ENCODE results near the gene PAM.

PAM gene

GRCh38 chr5:102754767-102755431, at the start of gene PAM:
TSS of gene PAM (plus strand) at chr5:102755305. CDS start at chr5:102866196, 110,891 bp downstream.
- DNase-seq (ENCODE audit: low read depth, low spot score): no peak

DNA sequence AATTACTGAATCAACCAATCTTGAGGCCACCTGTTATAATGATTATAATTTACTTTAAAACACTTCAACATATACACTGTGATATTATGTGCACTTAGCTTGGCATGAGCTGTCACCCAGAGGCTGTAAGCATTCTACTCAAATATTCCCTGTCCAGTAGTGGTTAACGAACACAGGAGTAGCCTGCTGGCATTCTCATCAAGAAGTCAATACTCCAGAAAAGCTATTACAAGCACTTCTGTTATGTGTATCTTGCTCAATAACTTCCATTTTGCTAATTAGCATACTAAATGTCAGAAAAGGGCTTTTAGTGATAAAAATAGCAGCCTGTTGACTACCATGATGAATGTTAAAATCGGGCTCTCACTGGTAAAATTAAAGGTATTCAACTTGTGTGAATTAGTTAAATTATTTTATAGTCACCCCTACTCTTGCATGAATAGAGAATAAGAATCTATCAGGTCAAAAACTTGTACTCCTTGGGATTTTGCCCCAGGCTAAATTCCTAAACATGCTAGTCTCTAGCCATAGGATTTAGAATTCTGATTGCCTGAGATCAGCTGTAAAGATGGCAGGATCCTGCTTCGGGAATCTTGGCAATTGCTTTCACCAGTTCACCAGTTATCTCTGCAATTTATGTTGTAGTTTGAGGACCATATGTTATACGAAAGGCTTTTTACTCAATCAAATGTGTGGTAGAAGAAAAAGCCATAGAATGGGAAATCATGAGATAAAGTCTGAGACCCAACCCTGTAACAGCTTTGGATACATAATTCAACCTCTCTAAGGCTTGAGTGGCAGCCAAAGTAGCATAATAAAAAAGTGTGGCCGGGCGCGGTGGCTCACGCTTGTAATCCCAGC, 43.4 kb upstream of the PAM start:
- no peak for DNase-seq (ENCODE audit: low read depth, low spot score)

DNA sequence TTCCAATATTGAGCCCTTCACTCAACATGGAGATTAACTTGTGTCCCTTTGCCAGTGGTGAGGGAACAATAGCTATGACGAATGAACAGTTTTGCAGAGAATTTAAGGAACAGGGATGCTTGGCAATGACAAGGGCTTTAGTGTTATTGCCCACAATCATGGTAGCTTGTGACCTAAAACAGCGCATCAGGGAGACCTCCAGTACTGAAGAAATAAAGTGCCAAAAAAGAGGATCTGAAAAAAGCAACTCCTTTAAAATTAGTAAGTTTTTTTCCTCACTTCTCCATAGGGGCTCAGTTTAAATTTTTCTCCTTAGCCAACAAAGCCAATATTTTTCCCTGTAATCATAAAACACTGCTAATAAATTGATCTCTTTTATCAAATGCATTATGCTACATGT, 41.8 kb upstream of the PAM start:
- no peak for DNase-seq (ENCODE audit: low read depth, low spot score)

DNA sequence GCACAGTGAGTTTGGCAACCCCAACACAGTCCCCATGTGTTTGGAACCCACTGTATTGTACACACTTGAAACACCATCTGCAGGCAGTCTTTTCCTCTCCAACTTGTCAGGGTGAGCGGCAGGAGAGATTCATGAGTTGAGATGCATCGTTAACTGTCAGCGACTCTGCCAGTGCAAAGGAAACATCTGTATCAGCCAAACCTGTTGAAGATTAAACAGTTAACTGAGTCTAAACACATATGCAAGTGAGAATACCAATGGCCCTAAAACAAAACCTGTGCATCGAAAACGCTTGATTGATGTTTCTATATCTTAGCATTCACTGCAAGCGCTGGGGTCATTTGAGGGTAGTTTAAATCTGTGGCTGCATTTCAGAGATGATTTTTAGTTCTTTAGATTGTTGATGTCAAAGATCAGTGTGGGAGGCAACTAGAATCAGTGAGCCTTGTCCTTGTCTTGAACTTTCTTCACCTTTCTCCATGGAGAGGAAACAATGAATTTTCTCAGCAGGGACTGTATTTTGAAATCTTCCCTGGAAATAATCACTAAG, 41.3 kb upstream of the PAM start:
- no peak for DNase-seq (ENCODE audit: low read depth, low spot score)

DNA sequence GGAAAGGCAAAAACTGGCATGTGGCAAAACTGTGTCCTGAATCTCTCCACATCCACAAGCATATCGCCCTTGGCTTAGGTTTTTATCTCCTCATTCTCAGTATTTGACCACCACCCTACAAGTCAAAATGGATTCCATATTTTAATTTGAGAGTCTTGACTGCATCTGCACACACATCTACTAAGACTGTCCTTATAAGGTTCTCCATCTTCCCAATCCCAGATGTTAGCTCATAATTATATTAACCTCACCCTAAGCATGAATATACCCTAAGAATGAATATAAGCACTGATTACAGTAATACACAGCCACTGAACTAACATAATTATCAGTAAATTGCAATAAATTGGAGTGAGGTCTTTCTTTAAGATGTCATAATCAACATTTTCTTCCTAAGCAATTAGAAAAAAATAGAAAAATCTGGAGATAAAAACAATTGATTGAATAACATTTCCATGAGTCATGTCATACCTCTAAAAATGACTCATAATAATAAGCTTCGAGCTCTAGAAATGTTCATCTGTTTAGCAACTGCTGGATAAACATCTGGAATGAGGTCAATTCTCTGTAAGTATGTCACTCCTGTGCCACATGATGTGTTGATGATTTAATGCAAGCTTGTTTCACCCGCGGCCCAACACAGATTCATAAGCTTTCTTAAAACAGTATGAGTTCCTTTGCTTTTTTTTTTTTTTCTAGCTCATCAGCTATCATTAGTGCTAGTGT, 39.9 kb upstream of the PAM start:
- DNase-seq (ENCODE audit: low read depth, low spot score): no peak

- no peak for DNase-seq (ENCODE audit: low read depth, low spot score)
Measured at GRCh38 chr5:102716017-102716416, 39.1 kb upstream of the PAM start.

DNA sequence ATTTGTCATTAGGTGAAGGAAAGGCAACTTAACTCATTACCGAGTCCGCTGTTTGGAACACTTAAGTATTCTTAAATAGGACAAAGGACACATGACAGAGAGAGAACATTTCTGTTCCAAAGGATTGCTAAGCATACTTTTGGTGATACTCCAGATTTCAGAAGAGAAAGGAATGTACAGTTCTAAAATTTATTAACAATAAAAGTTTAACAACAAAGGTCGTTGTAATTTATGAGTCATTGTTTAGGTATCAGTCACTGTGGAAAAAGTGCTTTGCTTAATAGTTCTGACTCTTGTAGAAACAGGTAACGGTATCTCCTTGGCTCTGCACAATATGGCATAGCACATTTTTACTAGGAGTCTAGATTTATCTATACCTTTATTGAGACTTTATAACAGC, 36.3 kb upstream of the PAM start:
- no peak for DNase-seq (ENCODE audit: low read depth, low spot score)

DNA sequence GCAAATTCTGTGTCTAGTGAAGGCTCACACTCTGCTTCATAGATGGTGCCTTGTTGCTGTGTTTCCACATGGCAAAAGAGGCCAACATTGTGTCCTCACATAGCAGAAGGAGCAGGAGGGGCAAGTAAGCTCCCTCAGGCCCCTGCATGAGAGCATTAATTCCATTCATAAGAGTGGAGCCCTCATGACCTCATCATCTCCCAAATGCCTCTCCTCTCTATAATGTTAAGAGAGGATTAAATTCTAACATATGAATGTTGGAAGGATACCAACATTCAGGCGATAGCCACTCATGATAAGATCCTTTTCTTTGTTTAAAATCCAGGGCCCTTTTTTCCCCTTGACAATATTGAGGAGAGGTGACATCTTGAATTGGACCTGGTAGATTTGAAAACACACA, 35.2 kb upstream of the PAM start:
- no peak for DNase-seq (ENCODE audit: low read depth, low spot score)

- DNase-seq (ENCODE audit: low read depth, low spot score): no peak
Measured at GRCh38 chr5:102720969-102721368, 34.1 kb upstream of the PAM start.

GRCh38 chr5:102722931-102723330, 32.2 kb upstream of the PAM start:
- no peak for DNase-seq (ENCODE audit: low read depth, low spot score)

DNA sequence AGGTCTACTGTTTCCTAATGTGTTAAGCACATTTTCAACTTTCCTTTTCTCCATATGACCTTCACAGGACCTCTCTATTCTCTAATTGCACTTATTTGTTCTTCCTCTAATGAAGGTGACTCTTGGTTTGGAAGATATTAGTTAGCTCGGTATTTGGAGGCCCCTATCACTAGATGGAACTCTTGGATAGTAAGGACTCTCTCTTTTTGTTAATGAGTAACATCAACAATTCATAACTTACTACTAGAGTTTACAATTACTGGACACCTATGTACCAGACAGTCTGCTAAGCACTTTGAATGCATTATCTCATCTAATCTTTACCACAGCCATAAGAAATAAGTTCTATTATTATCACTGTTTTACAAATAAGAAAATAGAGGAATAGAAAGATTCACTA, 23.4 kb upstream of the PAM start:
- no peak for DNase-seq (ENCODE audit: low read depth, low spot score)

- no peak for DNase-seq (ENCODE audit: low read depth, low spot score)
Measured at GRCh38 chr5:102733534-102733933, 21.6 kb upstream of the PAM start.

DNA sequence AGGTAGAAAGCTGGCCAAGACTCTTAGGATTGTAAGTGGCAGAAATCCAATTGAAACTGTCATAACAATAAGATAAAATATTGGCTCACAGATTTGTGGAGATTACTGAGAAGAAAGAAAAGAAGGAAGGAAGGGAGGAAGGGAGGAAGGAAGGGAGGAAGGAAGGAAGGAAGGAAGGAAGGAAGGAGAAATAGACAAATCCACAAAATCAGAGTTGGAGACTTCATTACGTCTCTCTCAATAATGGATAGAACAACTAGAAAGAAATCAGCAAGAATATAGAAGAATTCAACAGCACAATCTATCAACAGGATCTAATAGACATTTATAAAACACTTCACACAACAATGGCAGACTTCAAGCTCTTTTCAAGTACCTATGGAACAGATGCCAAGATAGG, 17.9 kb upstream of the PAM start:
- no peak for DNase-seq (ENCODE audit: low read depth, low spot score)

GRCh38 chr5:102737805-102738469, 17.2 kb upstream of the PAM start:
- DNase-seq (ENCODE audit: low read depth, low spot score): no peak

DNA sequence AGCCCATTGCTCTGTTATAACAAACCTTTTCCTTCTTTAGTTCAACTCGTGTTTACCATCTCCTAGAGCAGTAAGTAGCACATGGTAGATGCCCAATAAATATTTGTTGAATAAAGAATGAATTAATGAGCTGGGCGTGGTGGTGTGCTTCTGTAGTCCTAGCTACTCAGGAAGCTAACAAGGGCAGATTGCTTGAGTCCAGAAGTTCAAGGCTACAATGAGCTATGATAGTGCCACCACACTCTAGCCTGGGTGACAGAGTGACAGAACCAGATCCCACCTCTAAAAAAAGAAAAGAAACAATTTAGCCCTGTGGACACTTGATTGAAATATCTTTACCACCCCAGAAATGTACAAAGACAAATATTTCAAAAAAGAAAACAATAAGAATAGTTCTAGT, 14.6 kb upstream of the PAM start:
- no peak for DNase-seq (ENCODE audit: low read depth, low spot score)

GRCh38 chr5:102742215-102742614, 12.9 kb upstream of the PAM start:
- no peak for DNase-seq (ENCODE audit: low read depth, low spot score)

GRCh38 chr5:102743900-102744299, 11.2 kb upstream of the PAM start:
- DNase-seq (ENCODE audit: low read depth, low spot score): no peak

DNA sequence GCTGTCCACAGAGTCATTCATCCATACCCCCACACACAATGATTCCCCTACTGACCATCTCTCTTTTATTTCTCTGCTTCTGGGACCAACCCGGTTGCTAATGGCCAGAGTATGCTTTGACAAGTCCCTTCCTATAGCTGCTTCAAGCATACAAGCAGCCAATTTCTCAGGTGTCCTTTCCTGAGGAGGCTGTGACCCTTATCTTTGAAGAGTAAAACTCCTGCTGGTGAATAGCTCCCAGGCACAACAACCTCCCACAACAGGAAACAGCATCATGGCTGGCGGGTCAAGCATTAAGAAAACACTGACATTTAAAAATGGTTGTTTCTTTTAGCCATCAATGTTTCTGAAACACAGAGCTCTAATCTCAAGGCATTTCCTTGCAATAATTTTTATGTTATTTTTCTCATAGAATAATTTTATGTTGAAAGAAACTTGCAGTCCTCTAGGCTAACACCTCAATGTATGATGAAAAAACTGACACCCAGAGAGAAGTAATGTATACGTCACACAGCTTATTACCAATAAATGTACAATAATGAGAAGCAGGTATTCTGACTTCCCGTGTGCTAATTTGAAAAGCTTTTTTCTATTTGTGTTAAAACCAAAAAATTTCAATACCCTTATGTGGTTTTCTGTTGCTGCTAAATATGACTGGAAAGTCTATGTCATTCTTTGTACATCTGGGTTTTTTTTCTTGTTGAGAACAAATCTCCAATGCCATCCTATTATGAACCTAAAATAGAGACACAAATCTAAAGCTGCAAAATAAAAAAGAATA, 7.5 kb upstream of the PAM start:
- no peak for DNase-seq (ENCODE audit: low read depth, low spot score)

GRCh38 chr5:102749416-102750030, 5.6 kb upstream of the PAM start:
- DNase-seq (ENCODE audit: low read depth, low spot score): no peak

DNA sequence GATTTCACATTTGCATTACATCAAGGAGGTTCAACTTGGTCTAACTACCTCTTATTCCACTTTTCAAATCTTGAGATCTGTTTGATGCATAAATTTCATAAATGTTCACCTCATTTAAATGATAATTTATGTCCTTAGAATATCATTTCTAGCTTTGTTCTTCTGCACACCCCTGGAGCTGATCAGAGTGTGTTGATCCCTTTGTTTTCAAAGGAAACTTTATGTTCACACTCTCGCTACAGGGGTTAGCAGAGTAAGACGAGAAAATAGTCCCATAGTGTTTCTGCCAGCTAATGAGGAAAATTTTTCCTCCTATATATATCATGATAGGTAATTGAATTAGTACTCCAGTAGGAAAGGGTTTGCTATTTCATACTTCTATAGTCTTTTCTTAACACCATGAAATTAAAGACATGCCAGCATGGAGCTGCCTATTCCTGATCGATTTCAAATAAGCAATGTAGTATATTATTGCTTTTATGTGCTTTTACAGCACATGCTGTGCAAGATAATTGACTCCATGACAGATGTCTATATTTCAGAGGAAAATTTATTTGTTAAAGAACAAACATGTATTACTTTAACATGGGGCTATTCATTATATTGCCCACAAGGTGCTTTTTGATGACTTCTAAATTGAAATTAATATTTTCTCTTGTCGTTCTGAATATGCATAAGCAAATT, 4.8 kb upstream of the PAM start:
- DNase-seq (ENCODE audit: low read depth, low spot score): no peak
